ENCODE results near the gene ARAP3. TPM values are rescaled to one million over a fixed set of nuclear protein-coding genes. Genes with fewer than 3 reads are reported as not detected.

The ARAP3 gene
- total RNA-seq, 1 experiment from 2014 or later, result 2.5 TPM

- TF ChIP-seq, protein P1, sequence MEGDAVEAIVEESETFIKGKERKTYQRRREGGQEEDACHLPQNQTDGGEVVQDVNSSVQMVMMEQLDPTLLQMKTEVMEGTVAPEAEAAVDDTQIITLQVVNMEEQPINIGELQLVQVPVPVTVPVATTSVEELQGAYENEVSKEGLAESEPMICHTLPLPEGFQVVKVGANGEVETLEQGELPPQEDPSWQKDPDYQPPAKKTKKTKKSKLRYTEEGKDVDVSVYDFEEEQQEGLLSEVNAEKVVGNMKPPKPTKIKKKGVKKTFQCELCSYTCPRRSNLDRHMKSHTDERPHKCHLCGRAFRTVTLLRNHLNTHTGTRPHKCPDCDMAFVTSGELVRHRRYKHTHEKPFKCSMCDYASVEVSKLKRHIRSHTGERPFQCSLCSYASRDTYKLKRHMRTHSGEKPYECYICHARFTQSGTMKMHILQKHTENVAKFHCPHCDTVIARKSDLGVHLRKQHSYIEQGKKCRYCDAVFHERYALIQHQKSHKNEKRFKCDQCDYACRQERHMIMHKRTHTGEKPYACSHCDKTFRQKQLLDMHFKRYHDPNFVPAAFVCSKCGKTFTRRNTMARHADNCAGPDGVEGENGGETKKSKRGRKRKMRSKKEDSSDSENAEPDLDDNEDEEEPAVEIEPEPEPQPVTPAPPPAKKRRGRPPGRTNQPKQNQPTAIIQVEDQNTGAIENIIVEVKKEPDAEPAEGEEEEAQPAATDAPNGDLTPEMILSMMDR (IDR thresholded peaks at IDR 0.05), result no peak
- TF ChIP-seq POLR2AphosphoS5 (IDR thresholded peaks at IDR 0.05; ENCODE audit: low read depth, low read length), result no peak
- TF ChIP-seq, protein P2, sequence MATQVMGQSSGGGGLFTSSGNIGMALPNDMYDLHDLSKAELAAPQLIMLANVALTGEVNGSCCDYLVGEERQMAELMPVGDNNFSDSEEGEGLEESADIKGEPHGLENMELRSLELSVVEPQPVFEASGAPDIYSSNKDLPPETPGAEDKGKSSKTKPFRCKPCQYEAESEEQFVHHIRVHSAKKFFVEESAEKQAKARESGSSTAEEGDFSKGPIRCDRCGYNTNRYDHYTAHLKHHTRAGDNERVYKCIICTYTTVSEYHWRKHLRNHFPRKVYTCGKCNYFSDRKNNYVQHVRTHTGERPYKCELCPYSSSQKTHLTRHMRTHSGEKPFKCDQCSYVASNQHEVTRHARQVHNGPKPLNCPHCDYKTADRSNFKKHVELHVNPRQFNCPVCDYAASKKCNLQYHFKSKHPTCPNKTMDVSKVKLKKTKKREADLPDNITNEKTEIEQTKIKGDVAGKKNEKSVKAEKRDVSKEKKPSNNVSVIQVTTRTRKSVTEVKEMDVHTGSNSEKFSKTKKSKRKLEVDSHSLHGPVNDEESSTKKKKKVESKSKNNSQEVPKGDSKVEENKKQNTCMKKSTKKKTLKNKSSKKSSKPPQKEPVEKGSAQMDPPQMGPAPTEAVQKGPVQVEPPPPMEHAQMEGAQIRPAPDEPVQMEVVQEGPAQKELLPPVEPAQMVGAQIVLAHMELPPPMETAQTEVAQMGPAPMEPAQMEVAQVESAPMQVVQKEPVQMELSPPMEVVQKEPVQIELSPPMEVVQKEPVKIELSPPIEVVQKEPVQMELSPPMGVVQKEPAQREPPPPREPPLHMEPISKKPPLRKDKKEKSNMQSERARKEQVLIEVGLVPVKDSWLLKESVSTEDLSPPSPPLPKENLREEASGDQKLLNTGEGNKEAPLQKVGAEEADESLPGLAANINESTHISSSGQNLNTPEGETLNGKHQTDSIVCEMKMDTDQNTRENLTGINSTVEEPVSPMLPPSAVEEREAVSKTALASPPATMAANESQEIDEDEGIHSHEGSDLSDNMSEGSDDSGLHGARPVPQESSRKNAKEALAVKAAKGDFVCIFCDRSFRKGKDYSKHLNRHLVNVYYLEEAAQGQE (IDR thresholded peaks at IDR 0.05; ENCODE audit: insufficient read depth in 1 of 2, low read depth in 2 of 2, low read length in 1 of 2), result no peak
- TF ChIP-seq SIN3A (IDR thresholded peaks at IDR 0.05; ENCODE audit: borderline replicate concordance, insufficient read depth, low read depth, low read length), result no peak
- intact Hi-C loops (cut with micrococcal nuclease; ENCODE audit: unreplicated experiment), result no loop called here
- ChIA-PET CTCF (no interaction called here), POLR2A (no interaction called here)
- no peak for DNase-seq (ENCODE audit: low read depth, low spot score)
- no peaks in the 10 kb centered on the region for H3K36me3 ChIP-seq (ENCODE audit: control insufficient read depth, insufficient read depth, low read length)
- no peak overlapping the region for H3K4me3 ChIP-seq (ENCODE audit: low read depth in 2 of 2, low read length in 2 of 2)
- in situ Hi-C loops (cut with HindIII; ENCODE audit: low pct_unique_long_range_greater_than_20kb, low sequenced_read_pairs), result no loop called here
- ATAC-seq, result no peak
- H3K27ac ChIP-seq (ENCODE audit: low read length), result no peak overlapping the region
- H3K27me3 ChIP-seq (ENCODE audit: control insufficient read depth, insufficient read depth, low read length), result peaks cover 14% of the 10 kb centered on the region
- BruUV-seq (replicated peaks), result no TSS peak
- H3K9me3 ChIP-seq (ENCODE audit: control insufficient read depth, insufficient read depth, low read depth, low read length), result no peaks in the 10 kb centered on the region
- H3K4me1 ChIP-seq (ENCODE audit: control insufficient read depth, insufficient read depth, low read length), result peaks cover 5% of the 10 kb centered on the region; the same call in 1 of the 2 replicates
Observed at GRCh38 chr5:141704782-141705297, 22.8 kb upstream of the ARAP3 start.

- no peak overlapping the region for H3K27ac ChIP-seq (ENCODE audit: low read length)
- no peaks in the 10 kb centered on the region for H3K36me3 ChIP-seq (ENCODE audit: control insufficient read depth, insufficient read depth, low read length)
- intact Hi-C loops (cut with micrococcal nuclease; ENCODE audit: unreplicated experiment) (loop anchor here (2.0 kb wide), 2 partner anchors 112 to 176 kb away; partner anchors contain the start of gene PCDH1), in situ Hi-C loops (cut with HindIII; ENCODE audit: low pct_unique_long_range_greater_than_20kb, low sequenced_read_pairs) (no loop called here)
- ChIA-PET POLR2A (interaction anchor here (0.6 to 0.7 kb wide), 2 partner anchors 101 to 175 kb away, joined by 3 read pairs; partner anchors contain the start of gene PCDH1), CTCF (interaction anchor here (0.5 to 3.1 kb wide), 4 partner anchors 139 to 353 kb away, joined by 3 to 19 read pairs (median 6); partner anchors contain the start of gene PCDH1)
- peaks cover 5% of the 10 kb centered on the region; the same call in 1 of the 2 replicates for H3K4me1 ChIP-seq (ENCODE audit: control insufficient read depth, insufficient read depth, low read length)
- no peak for DNase-seq (ENCODE audit: low read depth, low spot score)
- TF ChIP-seq POLR2AphosphoS5 (IDR thresholded peaks at IDR 0.05; ENCODE audit: low read depth, low read length) (no peak), SIN3A (IDR thresholded peaks at IDR 0.05; ENCODE audit: borderline replicate concordance, insufficient read depth, low read depth, low read length) (no peak), TCF7L2 (IDR thresholded peaks at IDR 0.05; ENCODE audit: low read depth, low read length) (no peak)
- TF ChIP-seq, protein P2 (IDR thresholded peaks at IDR 0.05; ENCODE audit: insufficient read depth in 1 of 2, low read depth in 2 of 2, low read length in 1 of 2), result no peak
- TF ChIP-seq, protein P1 (IDR thresholded peaks at IDR 0.05), result no peak
- no TSS peak for BruUV-seq (replicated peaks)
- no peak for ATAC-seq
- H3K4me3 ChIP-seq (ENCODE audit: low read depth in 2 of 2, low read length in 2 of 2), result peak overlapping the region; percentile 33 to 63; a peak in 3 of 4 replicates
- H3K9me3 ChIP-seq (ENCODE audit: control insufficient read depth, insufficient read depth, low read depth, low read length), result no peaks in the 10 kb centered on the region
- H3K27me3 ChIP-seq (ENCODE audit: control insufficient read depth, insufficient read depth, low read length), result peaks cover 18% of the 10 kb centered on the region
Observed at GRCh38 chr5:141703133-141703561, 21.1 kb upstream of the ARAP3 start.
